ENCODE results near the gene CEP164. TPM values are rescaled to one million over a fixed set of nuclear protein-coding genes. Genes with fewer than 3 reads are reported as not detected.

Gene CEP164
- total and polyA plus RNA-seq, 2 of the 8 experiments (the other 6 are each of a cell fraction or from before 2014, with no cell fraction given), result 8.4 to 20.8 TPM

DNA sequence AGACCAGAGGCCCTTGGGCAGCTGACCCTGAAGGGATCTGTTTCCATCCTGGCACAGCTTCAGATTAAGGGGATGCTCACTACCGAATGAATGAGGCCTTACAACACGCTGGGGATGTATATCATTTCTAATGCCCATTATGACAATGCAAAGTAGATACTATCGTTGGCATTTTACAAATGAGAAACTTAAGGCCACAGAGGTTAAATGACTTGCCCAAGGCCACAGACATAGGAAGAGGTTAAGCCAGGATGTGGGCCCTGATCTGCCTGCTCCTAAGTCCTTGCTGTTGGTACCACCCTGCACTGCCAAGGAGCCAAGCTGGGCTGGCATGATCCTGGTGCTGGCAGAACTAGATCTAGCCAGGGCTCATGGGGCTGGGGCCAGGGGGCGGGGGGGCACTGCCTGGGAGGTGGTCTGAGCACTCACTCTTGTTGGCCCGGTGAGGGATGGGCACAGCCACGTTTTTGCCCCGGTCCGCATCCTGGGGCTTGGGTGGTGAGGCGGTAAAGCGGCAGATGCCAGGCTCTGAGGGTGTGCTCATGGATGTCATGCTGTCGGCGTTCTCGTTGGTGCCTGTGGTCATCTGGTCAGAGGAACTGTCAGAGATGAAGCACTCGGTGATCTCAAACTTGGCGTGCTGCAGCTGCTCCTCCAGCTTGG is 102.8 kb downstream of the CEP164 start (continued):
- TF ChIP-seq HDAC2 (IDR thresholded peaks at IDR 0.05; ENCODE audit: borderline replicate concordance in 1 of 2, low read depth in 2 of 2, low read length in 2 of 2), result no peak
